Osteocyte (in vitro differentiated cells): ENCODE results near the gene TLR8. TPM values are rescaled to one million over a fixed set of nuclear protein-coding genes. Genes with fewer than 3 reads are reported as not detected.
"Not testable (repeated sequence)": the region's sequence is repeated elsewhere in the genome, so short reads cannot be mapped to it uniquely, and the experiment has no call there.

Experiments used
- DNase-seq: peaks from one replicate; pipeline ENCODE4 v3.0.0; 2021; ENCODE audit warnings: mixed read lengths; ENCODE audit not compliant: unreplicated experiment; ENCODE audit errors: extremely low spot score
- H3K27ac Mint-ChIP-seq: one replicate; pipeline ENCODE4 v1.8.0; 2021; ENCODE audit warnings: mild to moderate bottlenecking, mixed read lengths; ENCODE audit not compliant: unreplicated experiment
- H3K27me3 Mint-ChIP-seq: one replicate; pipeline ENCODE4 v1.8.0; 2021; ENCODE audit warnings: mixed read lengths; ENCODE audit not compliant: unreplicated experiment
- H3K36me3 Mint-ChIP-seq: one replicate; pipeline ENCODE4 v1.8.0; 2021; ENCODE audit warnings: mixed read lengths; ENCODE audit not compliant: unreplicated experiment
- H3K4me1 Mint-ChIP-seq: one replicate; pipeline ENCODE4 v1.8.0; 2021; ENCODE audit warnings: mixed read lengths; ENCODE audit not compliant: unreplicated experiment
- H3K4me3 Mint-ChIP-seq: one replicate; pipeline ENCODE4 v1.8.0; 2021; ENCODE audit warnings: mild to moderate bottlenecking, moderate library complexity, mixed read lengths; ENCODE audit not compliant: unreplicated experiment
- H3K9me3 Mint-ChIP-seq: one replicate; pipeline ENCODE4 v1.8.0; 2021; ENCODE audit warnings: mixed read lengths; ENCODE audit not compliant: unreplicated experiment
- total RNA-seq: library from RNA; stranded (reverse); gene quantifications from 2 replicates; pipeline ENCODE4 v1.2.1, GENCODE V29; 2021
- TF ChIP-seq, protein P1 (sequence below): fragments of 200-600 bp; sonication (generic); IDR thresholded peaks from 2 replicates; pipeline ENCODE4 v1.5.0; 2021; ENCODE audit warnings: antibody characterized with exemption, mild to moderate bottlenecking, moderate library complexity

Gene TLR8
- total RNA-seq, 1 donor from 2014 or later, result not detected

DNA sequence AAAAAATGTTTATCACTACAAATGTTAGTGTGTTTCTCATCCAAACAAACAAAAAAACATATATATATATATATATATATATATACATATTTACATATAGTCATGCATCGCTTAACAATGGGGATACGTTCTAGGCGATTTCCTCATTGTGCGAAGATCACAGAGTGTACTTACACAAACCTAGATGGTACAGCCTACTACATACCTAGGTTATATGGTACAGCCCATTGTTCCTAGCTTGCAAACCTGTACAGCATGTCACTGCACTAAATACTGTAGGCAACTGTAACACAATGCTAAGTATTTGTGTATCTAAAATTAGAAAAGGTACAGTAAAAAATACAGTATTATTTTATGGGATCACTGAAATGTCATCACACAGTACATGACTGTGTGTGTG is 52.0 kb downstream of the TLR8 start:
- TF ChIP-seq, protein P1, sequence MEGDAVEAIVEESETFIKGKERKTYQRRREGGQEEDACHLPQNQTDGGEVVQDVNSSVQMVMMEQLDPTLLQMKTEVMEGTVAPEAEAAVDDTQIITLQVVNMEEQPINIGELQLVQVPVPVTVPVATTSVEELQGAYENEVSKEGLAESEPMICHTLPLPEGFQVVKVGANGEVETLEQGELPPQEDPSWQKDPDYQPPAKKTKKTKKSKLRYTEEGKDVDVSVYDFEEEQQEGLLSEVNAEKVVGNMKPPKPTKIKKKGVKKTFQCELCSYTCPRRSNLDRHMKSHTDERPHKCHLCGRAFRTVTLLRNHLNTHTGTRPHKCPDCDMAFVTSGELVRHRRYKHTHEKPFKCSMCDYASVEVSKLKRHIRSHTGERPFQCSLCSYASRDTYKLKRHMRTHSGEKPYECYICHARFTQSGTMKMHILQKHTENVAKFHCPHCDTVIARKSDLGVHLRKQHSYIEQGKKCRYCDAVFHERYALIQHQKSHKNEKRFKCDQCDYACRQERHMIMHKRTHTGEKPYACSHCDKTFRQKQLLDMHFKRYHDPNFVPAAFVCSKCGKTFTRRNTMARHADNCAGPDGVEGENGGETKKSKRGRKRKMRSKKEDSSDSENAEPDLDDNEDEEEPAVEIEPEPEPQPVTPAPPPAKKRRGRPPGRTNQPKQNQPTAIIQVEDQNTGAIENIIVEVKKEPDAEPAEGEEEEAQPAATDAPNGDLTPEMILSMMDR, result no peak
- Mint-ChIP-seq H3K9me3 (no peaks in the 10 kb centered on the region), H3K36me3 (no peaks in the 10 kb centered on the region), H3K4me3 (no peak overlapping the region), H3K27me3 (no peaks in the 10 kb centered on the region), H3K27ac (no peak overlapping the region), H3K4me1 (peaks cover 18% of the 10 kb centered on the region)
- no peak for DNase-seq

- Mint-ChIP-seq H3K4me3 (no peak overlapping the region), H3K27ac (no peak overlapping the region)
These were observed 54.8 kb downstream of the TLR8 start for GRCh38 chrX:12961196-12961718.

GRCh38 chrX:12962041-12962504 is 55.7 kb downstream of the TLR8 start:
- Mint-ChIP-seq H3K27ac (no peak overlapping the region), H3K4me1 (peaks cover 5% of the 10 kb centered on the region), H3K4me3 (no peak overlapping the region), H3K9me3 (no peaks in the 10 kb centered on the region), H3K27me3 (no peaks in the 10 kb centered on the region), H3K36me3 (no peaks in the 10 kb centered on the region)
- TF ChIP-seq, protein P1, result no peak
- DNase-seq, result no peak

More at GRCh38 chrX:12961196-12961718, 54.8 kb downstream of the TLR8 start:
- Mint-ChIP-seq H3K9me3 (no peaks in the 10 kb centered on the region), H3K36me3 (no peaks in the 10 kb centered on the region), H3K4me1 (peaks cover 12% of the 10 kb centered on the region), H3K27me3 (no peaks in the 10 kb centered on the region)
- TF ChIP-seq, protein P1, result no peak
- no peak for DNase-seq

- not testable (repeated sequence) for DNase-seq, H3K27me3 Mint-ChIP-seq
These were observed 56.9 kb downstream of the TLR8 start for GRCh38 chrX:12963210-12963850.

DNA sequence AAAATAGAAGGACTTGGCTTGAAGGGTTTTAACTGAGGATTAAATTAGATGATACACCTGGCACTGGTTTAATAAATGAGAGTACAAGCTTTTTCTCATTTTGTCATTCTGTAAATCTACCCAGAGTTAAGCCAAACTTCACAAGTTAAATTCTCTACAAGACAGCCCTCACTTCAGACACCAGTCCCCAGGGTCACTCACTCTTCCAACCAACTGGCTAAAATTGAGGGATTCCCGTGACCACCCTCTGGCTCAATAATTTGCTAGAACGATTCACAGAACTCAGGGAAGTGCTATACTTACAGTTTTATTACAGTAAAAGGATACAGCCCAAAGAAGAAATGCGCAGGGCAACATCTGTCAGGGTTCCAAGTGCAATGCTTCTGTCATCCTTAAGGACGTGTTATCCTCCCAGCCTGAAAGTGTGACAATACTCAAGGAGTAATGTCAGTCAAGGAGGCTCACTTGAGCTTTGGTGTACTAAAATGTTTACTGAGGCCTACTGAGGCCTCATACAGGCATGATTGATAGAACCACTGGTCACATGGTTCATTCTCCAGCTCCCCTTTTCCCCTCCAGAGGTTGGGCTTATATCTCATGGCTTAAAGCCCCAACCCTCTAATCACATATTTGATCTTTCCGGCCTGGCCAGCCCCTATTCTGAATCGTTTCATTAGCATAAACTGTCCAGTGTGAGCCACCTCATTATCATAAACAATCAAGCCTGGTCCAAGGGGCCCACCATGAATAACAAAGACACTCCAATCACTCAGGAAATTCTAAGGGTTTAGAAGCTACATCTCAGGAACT is 58.9 kb downstream of the TLR8 start:
- no peak for DNase-seq
- Mint-ChIP-seq H3K27ac (peak overlapping the region; percentile 25), H3K4me1 (peaks cover 5% of the 10 kb centered on the region), H3K27me3 (no peaks in the 10 kb centered on the region), H3K4me3 (no peak overlapping the region), H3K36me3 (no peaks in the 10 kb centered on the region), H3K9me3 (no peaks in the 10 kb centered on the region)
- TF ChIP-seq, protein P1, result no peak

More at GRCh38 chrX:12963210-12963850, 56.9 kb downstream of the TLR8 start:
- H3K27ac Mint-ChIP-seq, H3K9me3 Mint-ChIP-seq, H3K4me3 Mint-ChIP-seq, H3K4me1 Mint-ChIP-seq, H3K36me3 Mint-ChIP-seq: not testable (repeated sequence)
